Right atrium auricular region (tissue), 2 donors: ENCODE measurements around the gene PLIN5. TPM values are rescaled to one million over a fixed set of nuclear protein-coding genes. Genes with fewer than 3 reads are reported as not detected.

Source experiments
- DNase-seq: peaks from one replicate; pipeline ENCODE4 v3.0.0-alpha.2; 2019; ENCODE audit warnings: low spot score
- H3K27ac ChIP-seq, 2 donors: fragments of 200-600 bp; sonication (generic); 1 replicate in 1 of 2; 2 replicates in 1 of 2; pipeline ENCODE4 v1.5.1; 2016 to 2019
- H3K27me3 ChIP-seq, 2 donors: fragments of 200-600 bp; sonication (generic); one replicate each; pipeline versions ENCODE4 v1.5.1 to v1.6.0; 2017 to 2019
- H3K36me3 ChIP-seq: fragments of 200-600 bp; sonication (generic); one replicate; pipeline ENCODE4 v1.5.1; 2016
- H3K4me1 ChIP-seq, 2 donors: fragments of 200-600 bp; sonication (generic); one replicate each; pipeline versions ENCODE4 v1.5.1 to v1.6.0; 2017 to 2019
- H3K4me3 ChIP-seq, 2 donors: fragments of 200-600 bp; sonication (generic); 1 replicate in 1 of 2; 2 replicates in 1 of 2; pipeline ENCODE4 v1.5.1; 2017 to 2019; ENCODE audit warnings: mild to moderate bottlenecking in 1 of 2, moderate library complexity in 1 of 2
- H3K9me3 ChIP-seq, 2 donors: fragments of 200-600 bp; sonication (generic); one replicate each; pipeline ENCODE4 v1.5.1; 2019
- total RNA-seq, 2 donors: library from RNA; depleted of rRNA; stranded (reverse); fragments of >200 nt; gene quantifications; one replicate each; pipeline ENCODE4 v1.1.0, GENCODE V29; 2016
- TF ChIP-seq, protein P1 (sequence below), 2 donors: fragments of 200-600 bp; sonication (generic); IDR thresholded peaks; one replicate each; pipeline ENCODE4 v1.5.1; 2019; ENCODE audit warnings: antibody characterized with exemption in 2 of 2

Gene PLIN5
- total RNA-seq, 2 donors from 2014 or later: 21.4 to 43.6 TPM

DNA sequence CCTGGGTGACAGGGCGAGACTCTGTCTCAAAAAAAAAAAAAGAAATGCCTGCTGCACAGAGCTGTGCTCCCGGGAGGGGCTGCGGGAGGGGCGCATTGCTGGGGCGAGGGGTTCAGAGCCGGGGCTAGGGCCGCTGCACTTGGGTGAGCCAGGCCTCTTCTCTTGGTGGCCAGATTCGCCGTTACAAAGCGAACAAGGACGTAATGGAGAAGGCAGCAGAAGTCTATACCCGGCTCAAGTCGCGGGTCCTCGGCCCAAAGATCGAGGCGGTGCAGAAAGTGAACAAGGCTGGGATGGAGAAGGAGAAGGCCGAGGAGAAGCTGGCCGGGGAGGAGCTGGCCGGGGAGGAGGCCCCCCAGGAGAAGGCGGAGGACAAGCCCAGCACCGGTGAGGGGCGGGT is 35.7 kb downstream of the PLIN5 start:
- Histone ChIP-seq H3K36me3 (peaks cover 89% of the 10 kb centered on the region), H3K27me3 (no peaks in the 10 kb centered on the region), H3K4me1 (no peaks in the 10 kb centered on the region)

GRCh38 chr19:4498694-4499093 is 36.3 kb downstream of the PLIN5 start:
- peaks cover 89% of the 10 kb centered on the region for H3K36me3 ChIP-seq
- H3K4me1 ChIP-seq: no peaks in the 10 kb centered on the region
- no peaks in the 10 kb centered on the region for H3K27me3 ChIP-seq
- TF ChIP-seq, protein P1, sequence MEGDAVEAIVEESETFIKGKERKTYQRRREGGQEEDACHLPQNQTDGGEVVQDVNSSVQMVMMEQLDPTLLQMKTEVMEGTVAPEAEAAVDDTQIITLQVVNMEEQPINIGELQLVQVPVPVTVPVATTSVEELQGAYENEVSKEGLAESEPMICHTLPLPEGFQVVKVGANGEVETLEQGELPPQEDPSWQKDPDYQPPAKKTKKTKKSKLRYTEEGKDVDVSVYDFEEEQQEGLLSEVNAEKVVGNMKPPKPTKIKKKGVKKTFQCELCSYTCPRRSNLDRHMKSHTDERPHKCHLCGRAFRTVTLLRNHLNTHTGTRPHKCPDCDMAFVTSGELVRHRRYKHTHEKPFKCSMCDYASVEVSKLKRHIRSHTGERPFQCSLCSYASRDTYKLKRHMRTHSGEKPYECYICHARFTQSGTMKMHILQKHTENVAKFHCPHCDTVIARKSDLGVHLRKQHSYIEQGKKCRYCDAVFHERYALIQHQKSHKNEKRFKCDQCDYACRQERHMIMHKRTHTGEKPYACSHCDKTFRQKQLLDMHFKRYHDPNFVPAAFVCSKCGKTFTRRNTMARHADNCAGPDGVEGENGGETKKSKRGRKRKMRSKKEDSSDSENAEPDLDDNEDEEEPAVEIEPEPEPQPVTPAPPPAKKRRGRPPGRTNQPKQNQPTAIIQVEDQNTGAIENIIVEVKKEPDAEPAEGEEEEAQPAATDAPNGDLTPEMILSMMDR (IDR thresholded peaks at IDR 0.05): no peak
- H3K4me3 ChIP-seq: no peak overlapping the region
- DNase-seq: no peak
- H3K27ac ChIP-seq: no peak overlapping the region
- no peaks in the 10 kb centered on the region for H3K9me3 ChIP-seq

More for the DNA sequence above, 35.7 kb downstream of the PLIN5 start:
- DNase-seq: no peak
- Histone ChIP-seq H3K4me3 (no peak overlapping the region), H3K27ac (no peak overlapping the region), H3K9me3 (no peaks in the 10 kb centered on the region)
- TF ChIP-seq, protein P1 (IDR thresholded peaks at IDR 0.05): no peak

DNA sequence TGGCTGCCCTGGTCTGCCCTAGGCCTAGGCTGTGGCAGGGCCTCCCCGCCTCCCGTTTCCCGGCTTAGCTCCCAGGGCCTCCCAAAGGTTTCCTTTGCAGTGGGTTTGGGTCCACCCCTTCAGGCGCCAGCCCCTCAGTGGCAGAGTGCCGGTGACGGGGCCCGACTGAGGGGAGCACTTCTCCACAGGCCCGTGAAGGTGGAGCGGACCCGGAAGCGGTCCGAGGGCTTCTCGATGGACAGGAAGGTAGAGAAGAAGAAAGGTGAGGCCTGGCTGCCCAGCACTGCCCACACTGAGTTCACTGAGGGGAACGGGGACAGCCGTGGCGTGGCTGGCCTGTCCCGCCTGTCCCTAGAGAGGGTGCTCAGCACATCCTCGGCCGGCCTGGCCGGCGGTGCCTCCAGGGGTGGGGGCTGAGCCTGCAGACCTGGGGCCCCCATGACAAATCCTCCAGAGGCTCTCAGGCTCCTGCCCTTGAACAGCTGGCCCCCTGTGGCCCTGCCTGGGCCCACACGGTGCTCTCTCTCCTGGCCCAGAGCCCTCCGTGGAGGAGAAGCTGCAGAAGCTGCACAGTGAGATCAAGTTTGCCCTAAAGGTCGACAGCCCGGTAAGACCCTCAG is 37.1 kb downstream of the PLIN5 start:
- Histone ChIP-seq H3K27me3 (no peaks in the 10 kb centered on the region), H3K9me3 (no peaks in the 10 kb centered on the region), H3K27ac (no peak overlapping the region), H3K36me3 (peaks cover 88% of the 10 kb centered on the region), H3K4me1 (no peaks in the 10 kb centered on the region), H3K4me3 (no peak overlapping the region)
- no peak for DNase-seq
- TF ChIP-seq, protein P1 (IDR thresholded peaks at IDR 0.05): no peak

- Histone ChIP-seq H3K27ac (no peak overlapping the region), H3K4me3 (no peak overlapping the region), H3K4me1 (no peaks in the 10 kb centered on the region), H3K36me3 (peaks cover 82% of the 10 kb centered on the region), H3K9me3 (no peaks in the 10 kb centered on the region), H3K27me3 (no peaks in the 10 kb centered on the region)
- TF ChIP-seq, protein P1 (IDR thresholded peaks at IDR 0.05): no peak
- DNase-seq: no peak
Measured at GRCh38 chr19:4496304-4496703, 38.7 kb downstream of the PLIN5 start.

DNA sequence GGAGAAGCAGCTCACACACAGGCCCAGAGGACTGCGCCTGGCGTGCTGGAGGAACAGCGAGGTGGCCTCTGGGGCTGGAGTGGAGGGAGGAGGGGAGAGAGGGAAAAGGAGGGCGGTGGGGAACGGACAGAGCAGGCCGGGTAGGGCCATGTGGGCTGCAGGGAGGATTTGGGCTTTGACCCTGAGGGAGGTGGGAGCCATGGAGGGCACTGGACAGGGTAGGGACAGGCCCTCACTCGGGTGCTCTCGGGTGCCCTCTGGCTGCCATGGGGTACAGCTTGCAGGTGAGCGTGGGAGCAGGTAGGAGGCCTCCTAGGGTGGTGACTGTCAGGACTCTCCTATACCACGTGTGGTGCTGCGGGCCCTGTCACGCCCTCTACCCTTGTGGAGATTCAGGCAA is 39.6 kb downstream of the PLIN5 start:
- Histone ChIP-seq H3K27ac (no peak overlapping the region), H3K9me3 (no peaks in the 10 kb centered on the region), H3K4me3 (no peak overlapping the region), H3K27me3 (no peaks in the 10 kb centered on the region), H3K36me3 (peaks cover 77% of the 10 kb centered on the region), H3K4me1 (no peaks in the 10 kb centered on the region)
- DNase-seq: no peak
- TF ChIP-seq, protein P1 (IDR thresholded peaks at IDR 0.05): no peak

GRCh38 chr19:4494691-4495064 is 40.3 kb downstream of the PLIN5 start:
- peaks cover 80% of the 10 kb centered on the region for H3K36me3 ChIP-seq
- TF ChIP-seq, protein P1 (IDR thresholded peaks at IDR 0.05): no peak
- no peak overlapping the region for H3K4me3 ChIP-seq
- H3K27me3 ChIP-seq: no peaks in the 10 kb centered on the region
- H3K9me3 ChIP-seq: no peaks in the 10 kb centered on the region
- no peaks in the 10 kb centered on the region for H3K4me1 ChIP-seq
- no peak for DNase-seq
- H3K27ac ChIP-seq: no peak overlapping the region
